IMR-90 (cell line): ENCODE results near the gene KCNH2. TPM values are rescaled to one million over a fixed set of nuclear protein-coding genes. Genes with fewer than 3 reads are reported as not detected.

ENCODE experiments used
- polyA plus RNA-seq, 3 experiments: library from polyadenylated mRNA; depleted of rRNA; stranded (reverse); fragments of >200 nt; gene quantifications; 2 replicates each; pipeline ENCODE4 v1.2.3, GENCODE V29; 2012; ENCODE audit warnings: low replicate concordance in 1 of 3
- total RNA-seq: library from RNA; depleted of rRNA; stranded (reverse); fragments of >200 nt; gene quantifications from 2 replicates; pipeline ENCODE4 v1.2.3, GENCODE V29; 2012
- TF ChIP-seq, protein P1 (sequence below): fragments of 150-350 bp; IDR thresholded peaks from 2 replicates; pipeline ENCODE4 v1.6.1; 2017; ENCODE audit warnings: mild to moderate bottlenecking, antibody characterized with exemption, low read length, low read depth

KCNH2 gene
- total and polyA plus RNA-seq, 2 of the 4 experiments (the other 2 are of a cell fraction) = 0.90 to 2.1 TPM

DNA sequence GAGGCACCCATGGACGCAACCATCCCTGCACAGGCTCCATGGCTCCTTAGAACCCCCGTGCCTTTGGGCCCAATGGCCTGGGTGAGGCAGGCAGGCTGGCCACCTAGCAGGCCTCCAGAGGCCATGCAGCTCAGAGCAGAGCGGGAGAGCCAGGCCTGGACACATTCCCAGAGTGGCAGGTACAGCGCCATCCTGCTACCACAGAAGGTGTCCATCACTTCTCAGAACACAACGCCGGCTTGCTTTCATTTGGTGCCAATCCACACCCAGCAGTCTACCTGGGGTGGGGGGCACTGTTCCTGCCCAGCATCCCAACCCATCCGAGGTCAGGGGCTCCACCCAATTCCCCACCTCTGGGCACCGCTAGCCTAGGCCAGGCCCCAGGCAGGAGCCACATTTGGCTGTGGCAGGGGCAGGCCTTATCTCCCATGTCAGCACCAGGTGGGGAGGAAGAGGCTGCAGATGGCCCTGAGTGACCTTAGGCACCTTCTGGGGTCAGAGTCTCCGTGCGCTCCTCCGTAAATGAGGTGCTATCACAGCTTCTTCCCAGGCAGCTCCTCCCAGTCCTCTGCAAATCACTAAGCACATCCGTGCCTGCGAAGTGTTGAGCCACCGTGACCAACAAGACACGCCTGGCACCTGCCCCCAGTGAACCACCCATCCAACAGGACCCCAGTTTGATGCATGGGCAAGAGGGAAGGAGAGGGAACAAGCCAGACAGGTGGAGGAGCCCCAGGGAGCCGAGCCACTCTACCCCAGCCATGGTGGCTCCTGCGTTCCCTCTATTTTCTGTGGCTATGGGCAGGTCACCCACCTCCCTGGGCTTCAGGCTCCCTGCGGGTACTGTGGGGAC lies 14.2 kb downstream of the KCNH2 start (continued):
- TF ChIP-seq, protein P1, sequence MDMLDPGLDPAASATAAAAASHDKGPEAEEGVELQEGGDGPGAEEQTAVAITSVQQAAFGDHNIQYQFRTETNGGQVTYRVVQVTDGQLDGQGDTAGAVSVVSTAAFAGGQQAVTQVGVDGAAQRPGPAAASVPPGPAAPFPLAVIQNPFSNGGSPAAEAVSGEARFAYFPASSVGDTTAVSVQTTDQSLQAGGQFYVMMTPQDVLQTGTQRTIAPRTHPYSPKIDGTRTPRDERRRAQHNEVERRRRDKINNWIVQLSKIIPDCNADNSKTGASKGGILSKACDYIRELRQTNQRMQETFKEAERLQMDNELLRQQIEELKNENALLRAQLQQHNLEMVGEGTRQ = no peak
